Measurements from ENCODE around the gene RABEP2.
"Not testable (repeated sequence)": the region's sequence is repeated elsewhere in the genome, so short reads cannot be mapped to it uniquely, and the experiment has no call there.

Gene RABEP2

DNA sequence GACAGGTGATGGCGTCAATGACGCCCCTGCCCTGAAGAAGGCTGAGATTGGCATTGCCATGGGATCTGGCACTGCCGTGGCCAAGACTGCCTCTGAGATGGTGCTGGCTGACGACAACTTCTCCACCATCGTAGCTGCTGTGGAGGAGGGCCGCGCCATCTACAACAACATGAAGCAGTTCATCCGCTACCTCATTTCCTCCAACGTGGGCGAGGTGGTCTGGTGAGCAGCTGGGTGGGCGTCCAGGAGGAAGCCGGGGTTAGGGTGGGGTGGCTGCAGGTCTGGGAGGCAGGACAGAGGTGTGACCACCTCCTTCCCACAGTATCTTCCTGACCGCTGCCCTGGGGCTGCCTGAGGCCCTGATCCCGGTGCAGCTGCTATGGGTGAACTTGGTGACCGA, 23.2 kb downstream of the RABEP2 start:
- no peaks in the 10 kb centered on the region for H3K9me3 Mint-ChIP-seq
- no peaks in the 10 kb centered on the region for H3K36me3 Mint-ChIP-seq (ENCODE audit: low read depth)
- H3K27me3 Mint-ChIP-seq: no peaks in the 10 kb centered on the region
- H3K27ac Mint-ChIP-seq: no peak overlapping the region
- H3K4me3 Mint-ChIP-seq: no peak overlapping the region
- peaks cover 5% of the 10 kb centered on the region for H3K4me1 Mint-ChIP-seq (ENCODE audit: low read depth)

DNA sequence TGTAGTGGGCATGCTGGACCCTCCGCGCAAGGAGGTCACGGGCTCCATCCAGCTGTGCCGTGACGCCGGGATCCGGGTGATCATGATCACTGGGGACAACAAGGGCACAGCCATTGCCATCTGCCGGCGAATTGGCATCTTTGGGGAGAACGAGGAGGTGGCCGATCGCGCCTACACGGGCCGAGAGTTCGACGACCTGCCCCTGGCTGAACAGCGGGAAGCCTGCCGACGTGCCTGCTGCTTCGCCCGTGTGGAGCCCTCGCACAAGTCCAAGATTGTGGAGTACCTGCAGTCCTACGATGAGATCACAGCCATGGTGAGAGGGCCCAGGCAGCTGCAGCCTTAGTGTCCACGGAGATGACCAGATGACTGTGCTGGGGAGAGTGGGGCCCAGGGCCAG, 24.4 kb downstream of the RABEP2 start:
- Mint-ChIP-seq H3K36me3 (ENCODE audit: low read depth) (no peaks in the 10 kb centered on the region), H3K9me3 (no peaks in the 10 kb centered on the region), H3K27me3 (no peaks in the 10 kb centered on the region), H3K4me3 (no peak overlapping the region), H3K4me1 (ENCODE audit: low read depth) (peaks cover 5% of the 10 kb centered on the region), H3K27ac (no peak overlapping the region)

DNA sequence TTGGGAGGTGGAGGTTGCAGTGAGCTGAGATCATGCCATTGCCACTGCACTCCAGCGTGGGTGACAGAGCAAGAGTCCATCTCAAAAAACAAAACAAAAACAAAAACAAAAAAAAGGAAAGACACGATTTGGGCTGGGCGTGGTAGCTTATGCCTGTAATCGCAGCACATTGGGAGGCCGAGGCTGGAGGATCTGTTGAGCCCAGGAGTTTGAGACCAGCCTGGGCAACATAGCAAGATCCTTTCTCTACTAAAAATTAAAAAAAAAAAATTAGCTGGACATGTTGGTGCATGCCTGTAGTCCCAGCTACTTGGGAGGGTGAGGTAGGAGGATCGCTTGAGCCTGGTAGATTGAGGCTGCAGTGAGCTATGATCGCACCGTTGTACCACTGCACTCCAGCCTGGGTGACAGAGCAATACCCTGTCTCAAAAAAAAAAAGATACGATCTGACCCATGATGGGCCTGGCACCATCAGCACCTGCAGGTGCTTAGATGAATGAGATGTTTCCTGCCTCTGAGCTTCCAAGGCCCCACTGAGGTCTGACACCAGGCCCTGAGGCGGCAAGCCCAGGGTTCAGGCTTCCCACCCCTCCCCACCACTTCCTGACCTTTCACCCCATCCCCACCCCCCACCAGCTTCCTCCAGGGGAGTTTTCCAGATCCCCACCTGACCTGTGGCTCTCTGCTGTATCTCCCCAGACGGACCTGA, 25.0 kb downstream of the RABEP2 start:
- Mint-ChIP-seq H3K4me1 (ENCODE audit: low read depth) (peaks cover 5% of the 10 kb centered on the region), H3K9me3 (no peaks in the 10 kb centered on the region), H3K36me3 (ENCODE audit: low read depth) (no peaks in the 10 kb centered on the region), H3K27me3 (no peaks in the 10 kb centered on the region), H3K4me3 (no peak overlapping the region), H3K27ac (no peak overlapping the region)

GRCh38 chr16:28898942-28899341, 26.1 kb downstream of the RABEP2 start:
- Mint-ChIP-seq H3K27me3 (no peaks in the 10 kb centered on the region), H3K4me1 (ENCODE audit: low read depth) (peaks cover 5% of the 10 kb centered on the region), H3K36me3 (ENCODE audit: low read depth) (no peaks in the 10 kb centered on the region), H3K9me3 (no peaks in the 10 kb centered on the region), H3K4me3 (no peak overlapping the region), H3K27ac (no peak overlapping the region)

DNA sequence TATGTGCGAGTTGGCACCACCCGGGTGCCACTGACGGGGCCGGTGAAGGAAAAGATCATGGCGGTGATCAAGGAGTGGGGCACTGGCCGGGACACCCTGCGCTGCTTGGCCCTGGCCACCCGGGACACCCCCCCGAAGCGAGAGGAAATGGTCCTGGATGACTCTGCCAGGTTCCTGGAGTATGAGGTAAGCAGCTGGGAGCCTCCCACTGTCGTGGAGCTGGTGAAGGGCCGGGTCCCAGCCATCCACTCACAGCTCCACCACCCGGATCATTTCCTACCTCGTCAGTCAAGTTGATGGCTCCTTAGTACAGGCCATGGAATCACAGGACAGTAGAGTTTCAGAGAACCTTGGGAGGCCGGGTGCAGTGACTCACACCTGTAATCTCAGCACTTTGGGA, 26.8 kb downstream of the RABEP2 start:
- Mint-ChIP-seq H3K27ac (no peak overlapping the region), H3K36me3 (ENCODE audit: low read depth) (no peaks in the 10 kb centered on the region), H3K9me3 (no peaks in the 10 kb centered on the region)

GRCh38 chr16:28897826-28898225, 27.2 kb downstream of the RABEP2 start:
- Mint-ChIP-seq H3K4me1 (ENCODE audit: low read depth) (peaks cover 3% of the 10 kb centered on the region), H3K9me3 (no peaks in the 10 kb centered on the region), H3K27me3 (no peaks in the 10 kb centered on the region), H3K4me3 (no peak overlapping the region), H3K27ac (no peak overlapping the region), H3K36me3 (ENCODE audit: low read depth) (no peaks in the 10 kb centered on the region)

More for the DNA sequence above, 26.8 kb downstream of the RABEP2 start:
- Mint-ChIP-seq H3K4me1 (ENCODE audit: low read depth) (peaks cover 5% of the 10 kb centered on the region), H3K27me3 (no peaks in the 10 kb centered on the region), H3K4me3 (no peak overlapping the region)

DNA sequence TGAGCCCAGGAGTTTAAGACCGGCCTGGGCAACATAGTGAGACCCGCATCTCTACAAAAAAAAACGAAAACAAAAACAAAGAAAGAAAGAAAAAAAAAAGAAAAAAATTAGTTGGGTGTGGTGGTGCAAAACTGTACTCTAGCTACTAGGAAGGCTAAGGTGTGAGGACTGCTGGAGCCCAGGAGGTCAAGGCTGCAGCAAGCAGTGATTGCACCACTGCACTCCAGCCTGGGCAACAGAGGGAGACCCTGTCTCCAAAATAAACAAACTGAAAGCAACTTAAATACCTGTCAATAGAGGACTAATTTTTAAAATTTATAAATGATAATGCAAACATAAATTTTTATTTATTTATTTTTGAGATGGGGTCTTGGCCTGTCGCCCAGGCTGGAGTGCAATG, 29.4 kb downstream of the RABEP2 start:
- no peak overlapping the region for H3K27ac Mint-ChIP-seq
- H3K27me3 Mint-ChIP-seq: no peaks in the 10 kb centered on the region
- H3K36me3 Mint-ChIP-seq (ENCODE audit: low read depth): no peaks in the 10 kb centered on the region
- no peaks in the 10 kb centered on the region for H3K4me1 Mint-ChIP-seq (ENCODE audit: low read depth)
- no peak overlapping the region for H3K4me3 Mint-ChIP-seq
- H3K9me3 Mint-ChIP-seq: no peaks in the 10 kb centered on the region

- no peaks in the 10 kb centered on the region for H3K36me3 Mint-ChIP-seq (ENCODE audit: low read depth)
- no peaks in the 10 kb centered on the region for H3K9me3 Mint-ChIP-seq
- no peak overlapping the region for H3K27ac Mint-ChIP-seq
- H3K27me3 Mint-ChIP-seq: no peaks in the 10 kb centered on the region
- H3K4me3 Mint-ChIP-seq: no peak overlapping the region
- no peaks in the 10 kb centered on the region for H3K4me1 Mint-ChIP-seq (ENCODE audit: low read depth)
Measured at GRCh38 chr16:28893291-28893690, 31.7 kb downstream of the RABEP2 start.

- no peaks in the 10 kb centered on the region for H3K9me3 Mint-ChIP-seq
- H3K36me3 Mint-ChIP-seq (ENCODE audit: low read depth): no peaks in the 10 kb centered on the region
- H3K27me3 Mint-ChIP-seq: no peaks in the 10 kb centered on the region
- H3K4me1 Mint-ChIP-seq (ENCODE audit: low read depth): no peaks in the 10 kb centered on the region
- H3K27ac Mint-ChIP-seq: no peak overlapping the region
- no peak overlapping the region for H3K4me3 Mint-ChIP-seq
Measured at GRCh38 chr16:28891964-28892890, 32.8 kb downstream of the RABEP2 start.

DNA sequence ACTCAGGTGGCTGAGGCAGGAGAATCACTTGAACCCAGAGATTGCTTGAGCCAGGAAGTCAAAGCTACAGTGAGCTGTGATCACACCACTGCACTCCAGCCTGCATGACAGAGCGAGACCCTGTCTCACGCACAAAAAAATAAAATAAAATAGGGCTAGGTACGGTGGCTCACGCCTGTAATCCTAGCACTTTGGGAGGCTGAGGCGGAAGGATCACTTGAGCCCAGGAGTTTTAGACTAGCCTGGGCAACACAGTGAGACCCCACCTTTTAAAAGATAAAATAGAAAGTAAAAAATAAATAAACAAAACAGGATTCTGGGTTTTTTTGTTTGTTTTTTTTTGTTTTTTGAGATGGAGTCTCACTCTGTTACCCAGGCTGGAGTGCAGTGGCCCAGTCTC, 34.7 kb downstream of the RABEP2 start:
- H3K36me3 Mint-ChIP-seq (ENCODE audit: low read depth); H3K4me1 Mint-ChIP-seq (ENCODE audit: low read depth); H3K27ac Mint-ChIP-seq; H3K9me3 Mint-ChIP-seq; H3K4me3 Mint-ChIP-seq; H3K27me3 Mint-ChIP-seq: not testable (repeated sequence)

DNA sequence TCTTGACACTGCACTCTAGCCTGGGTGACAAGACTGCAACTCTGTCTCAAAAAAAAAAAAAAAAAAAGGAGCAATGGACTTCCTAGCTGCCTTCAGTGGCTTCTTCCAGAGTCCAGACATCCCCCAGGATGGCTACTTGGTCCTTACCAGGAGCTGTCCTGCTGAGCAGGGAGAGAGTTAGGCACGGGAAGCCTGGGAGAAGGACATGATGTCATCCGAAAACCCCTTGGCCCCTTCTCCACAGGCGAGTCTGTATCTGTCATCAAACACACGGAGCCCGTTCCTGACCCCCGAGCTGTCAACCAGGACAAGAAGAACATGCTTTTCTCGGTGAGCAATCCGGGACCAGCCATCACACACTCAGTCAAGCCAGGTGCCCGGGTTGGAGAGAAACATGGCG, 38.1 kb downstream of the RABEP2 start:
- no peak overlapping the region for H3K27ac Mint-ChIP-seq

DNA sequence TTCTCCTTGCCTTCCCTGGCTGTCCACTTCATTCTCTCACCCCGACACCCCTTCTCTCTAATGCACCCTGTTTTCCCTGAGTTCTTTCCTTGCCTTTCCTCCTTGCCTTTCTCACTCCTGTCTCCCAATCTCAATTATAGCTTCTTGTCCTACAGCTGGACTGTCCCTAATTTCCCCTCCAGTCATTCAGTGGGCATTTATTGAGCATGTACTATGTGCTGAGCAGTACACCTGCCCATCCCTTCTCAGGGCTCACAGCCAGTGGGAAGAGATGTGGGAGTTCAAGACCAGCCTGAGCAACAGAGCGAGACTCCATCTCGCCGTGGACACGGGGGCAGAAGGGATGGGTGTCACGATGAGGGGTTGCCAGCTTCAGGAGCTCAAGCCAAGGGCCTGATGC, 41.0 kb downstream of the RABEP2 start:
- Mint-ChIP-seq H3K9me3 (no peaks in the 10 kb centered on the region), H3K4me1 (ENCODE audit: low read depth) (peaks cover 18% of the 10 kb centered on the region), H3K4me3 (no peak overlapping the region), H3K27me3 (peaks cover 9% of the 10 kb centered on the region), H3K36me3 (ENCODE audit: low read depth) (no peaks in the 10 kb centered on the region), H3K27ac (no peak overlapping the region)

More for the DNA sequence above, 38.1 kb downstream of the RABEP2 start:
- Mint-ChIP-seq H3K27me3 (no peaks in the 10 kb centered on the region), H3K36me3 (ENCODE audit: low read depth) (no peaks in the 10 kb centered on the region), H3K9me3 (no peaks in the 10 kb centered on the region), H3K4me3 (no peak overlapping the region), H3K4me1 (ENCODE audit: low read depth) (no peaks in the 10 kb centered on the region)

GRCh38 chr16:28883221-28883996, 41.6 kb downstream of the RABEP2 start:
- H3K4me1 Mint-ChIP-seq (ENCODE audit: low read depth): peaks cover 25% of the 10 kb centered on the region
- H3K27ac Mint-ChIP-seq: no peak overlapping the region
- H3K9me3 Mint-ChIP-seq: no peaks in the 10 kb centered on the region
- no peak overlapping the region for H3K4me3 Mint-ChIP-seq
- peaks cover 9% of the 10 kb centered on the region for H3K27me3 Mint-ChIP-seq
- no peaks in the 10 kb centered on the region for H3K36me3 Mint-ChIP-seq (ENCODE audit: low read depth)

- Mint-ChIP-seq H3K9me3 (no peaks in the 10 kb centered on the region), H3K27ac (no peak overlapping the region), H3K27me3 (peaks cover 9% of the 10 kb centered on the region), H3K4me3 (no peak overlapping the region), H3K36me3 (ENCODE audit: low read depth) (no peaks in the 10 kb centered on the region), H3K4me1 (ENCODE audit: low read depth) (peaks cover 29% of the 10 kb centered on the region)
Measured at GRCh38 chr16:28882551-28883160, 42.4 kb downstream of the RABEP2 start.

DNA sequence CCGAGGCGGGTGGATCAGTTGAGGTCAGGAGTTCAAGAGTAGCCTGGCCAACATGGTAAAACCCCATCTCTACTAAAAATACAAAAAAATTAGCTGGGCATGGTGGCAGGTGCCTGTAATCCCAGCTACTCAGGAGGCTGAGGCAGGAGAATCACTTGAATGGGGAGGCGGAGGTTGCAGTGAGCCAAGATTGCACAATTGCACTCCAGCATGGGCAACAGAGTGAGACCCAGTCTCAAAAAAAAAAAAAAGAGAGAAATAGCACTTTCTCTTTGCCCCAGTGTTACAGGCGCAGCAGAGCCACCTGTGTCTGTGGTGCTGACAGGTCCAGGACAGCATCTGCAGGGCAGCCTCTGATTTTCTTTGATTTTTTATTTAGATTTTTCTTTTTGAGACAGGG, 43.5 kb downstream of the RABEP2 start:
- not testable (repeated sequence) for H3K9me3 Mint-ChIP-seq; H3K4me3 Mint-ChIP-seq; H3K27me3 Mint-ChIP-seq; H3K27ac Mint-ChIP-seq; H3K36me3 Mint-ChIP-seq (ENCODE audit: low read depth)
- peaks cover 29% of the 10 kb centered on the region for H3K4me1 Mint-ChIP-seq (ENCODE audit: low read depth)
